OCI-LY1 (cell line): ENCODE results near the gene SLC35F4.

Experiments
- EZH2 ChIP-seq: fragments of 200-600 bp; sonication (generic), shearing (Covaris generic); IDR thresholded peaks from 2 replicates; pipeline ENCODE4 v1.8.0; 2017; ENCODE audit warnings: borderline replicate concordance, mixed run types, mild to moderate bottlenecking, antibody characterized with exemption, low read length, moderate library complexity, mixed read lengths
- TF ChIP-seq, protein P1 (sequence below): fragments of 200-600 bp; sonication (generic), shearing (Covaris generic); IDR thresholded peaks from 2 replicates; pipeline ENCODE4 v1.5.1; 2017; ENCODE audit warnings: mild to moderate bottlenecking, antibody characterized with exemption, low read length, moderate library complexity, mixed read lengths

GRCh38 chr14:57573173-57573572, 292.7 kb downstream of the SLC35F4 start:
- TF ChIP-seq, protein P1, sequence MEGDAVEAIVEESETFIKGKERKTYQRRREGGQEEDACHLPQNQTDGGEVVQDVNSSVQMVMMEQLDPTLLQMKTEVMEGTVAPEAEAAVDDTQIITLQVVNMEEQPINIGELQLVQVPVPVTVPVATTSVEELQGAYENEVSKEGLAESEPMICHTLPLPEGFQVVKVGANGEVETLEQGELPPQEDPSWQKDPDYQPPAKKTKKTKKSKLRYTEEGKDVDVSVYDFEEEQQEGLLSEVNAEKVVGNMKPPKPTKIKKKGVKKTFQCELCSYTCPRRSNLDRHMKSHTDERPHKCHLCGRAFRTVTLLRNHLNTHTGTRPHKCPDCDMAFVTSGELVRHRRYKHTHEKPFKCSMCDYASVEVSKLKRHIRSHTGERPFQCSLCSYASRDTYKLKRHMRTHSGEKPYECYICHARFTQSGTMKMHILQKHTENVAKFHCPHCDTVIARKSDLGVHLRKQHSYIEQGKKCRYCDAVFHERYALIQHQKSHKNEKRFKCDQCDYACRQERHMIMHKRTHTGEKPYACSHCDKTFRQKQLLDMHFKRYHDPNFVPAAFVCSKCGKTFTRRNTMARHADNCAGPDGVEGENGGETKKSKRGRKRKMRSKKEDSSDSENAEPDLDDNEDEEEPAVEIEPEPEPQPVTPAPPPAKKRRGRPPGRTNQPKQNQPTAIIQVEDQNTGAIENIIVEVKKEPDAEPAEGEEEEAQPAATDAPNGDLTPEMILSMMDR: no peak
- TF ChIP-seq EZH2: no peak
